H1 (cell line): ENCODE measurements around the gene CEP192. TPM values are rescaled to one million over a fixed set of nuclear protein-coding genes. Genes with fewer than 3 reads are reported as not detected.

Source experiments
- CTCF ChIA-PET: fragments of 300-600 bp; sonication (Branson Sonifier 250); formaldehyde crosslinking; loops from one replicate; lab custom pipeline; 2021; ENCODE audit not compliant: partially characterized antibody; lab: Charles Lee
- POLR2A ChIA-PET: fragments of 300-600 bp; sonication (Branson Sonifier 250); formaldehyde crosslinking; loops from one replicate; lab custom pipeline; 2021; ENCODE audit warnings: inconsistent platforms; ENCODE audit not compliant: partially characterized antibody; lab: Charles Lee
- DNase-seq, 2 experiments: peaks; one replicate each; pipeline versions ENCODE4 v3.0.0 to v3.0.0-alpha.2; 2010 to 2022; ENCODE audit warnings: low spot score in 2 of 2, low read depth in 1 of 2, mixed read lengths in 1 of 2
- FAIRE-seq: peaks from 2 replicates; lab custom pipeline; 2011; peaks lifted over from hg19 to GRCh38; lab: Jason Lieb, UNC
- H2AFZ ChIP-seq: 2 replicates; pipeline ENCODE4 v1.8.1; 2012; ENCODE audit warnings: low read length, inconsistent platforms
- H2AK5ac ChIP-seq: 2 replicates; pipeline ENCODE4 v1.6.1; 2013; ENCODE audit warnings: low read depth, low read length
- H2BK120ac ChIP-seq: replicated peaks from 2 replicates; pipeline ENCODE3; 2013; ENCODE audit warnings: low read depth, low read length, inconsistent platforms
- H2BK12ac ChIP-seq: 2 replicates; pipeline ENCODE4 v1.6.1; 2013; ENCODE audit warnings: low read depth, low read length
- H2BK15ac ChIP-seq: 2 replicates; pipeline ENCODE4 v1.6.1; 2013; ENCODE audit warnings: low read length
- H2BK20ac ChIP-seq: 2 replicates; pipeline ENCODE4 v1.6.1; 2013; ENCODE audit warnings: low read length
- H2BK5ac ChIP-seq: 2 replicates; pipeline ENCODE4 v1.6.1; 2013; ENCODE audit warnings: low read depth, low read length
- H3K14ac ChIP-seq: 2 replicates; pipeline ENCODE4 v1.6.1; 2013; ENCODE audit warnings: inconsistent platforms; ENCODE audit not compliant: insufficient read length
- H3K18ac ChIP-seq: 2 replicates; pipeline ENCODE4 v1.6.1; 2013; ENCODE audit warnings: low read length; ENCODE audit errors: extremely low read depth
- H3K23ac ChIP-seq: 2 replicates; pipeline ENCODE4 v1.6.1; 2013; ENCODE audit warnings: inconsistent platforms; ENCODE audit not compliant: insufficient read length
- H3K23me2 ChIP-seq: 2 replicates; pipeline ENCODE4 v1.6.1; 2013; ENCODE audit warnings: low read depth, low read length
- H3K27ac ChIP-seq: 2 replicates; pipeline ENCODE4 v1.6.1; 2011; ENCODE audit warnings: low read depth, low read length, inconsistent platforms
- H3K27me3 ChIP-seq, 4 experiments: replicated peaks in 1 of 4; 1 replicate in 1 of 4; 2 replicates in 3 of 4; pipeline versions ENCODE4 v1.6.1 to v1.8.1; 2011 to 2013; ENCODE audit warnings: low read length in 3 of 4, mild to moderate bottlenecking in 3 of 4, inconsistent platforms in 2 of 4, mixed read lengths in 2 of 4, moderate library complexity in 1 of 4; ENCODE audit not compliant: control insufficient read depth in 3 of 4, insufficient read depth in 3 of 4; ENCODE audit errors: extremely low read depth in 1 of 4
- H3K36me3 ChIP-seq, 4 experiments: 2 replicates each; pipeline versions ENCODE4 v1.6.1 to v1.8.1; 2011 to 2013; ENCODE audit warnings: mild to moderate bottlenecking in 4 of 4, low read length in 3 of 4, moderate library complexity in 2 of 4, control low read depth in 1 of 4, inconsistent platforms in 1 of 4; ENCODE audit not compliant: insufficient read depth in 4 of 4, control insufficient read depth in 2 of 4
- H3K4ac ChIP-seq: replicated peaks from 2 replicates; pipeline ENCODE3; 2013; ENCODE audit warnings: low read length, low read depth, mixed read lengths, inconsistent platforms; ENCODE audit not compliant: insufficient read length
- H3K4me1 ChIP-seq, 4 experiments: replicated peaks in 1 of 4; 1 replicate in 1 of 4; 2 replicates in 3 of 4; pipeline versions ENCODE4 v1.6.1 to v1.8.1; 2011 to 2013; ENCODE audit warnings: low read length in 3 of 4, inconsistent platforms in 2 of 4, mixed read lengths in 1 of 4; ENCODE audit not compliant: insufficient read depth in 4 of 4, control insufficient read depth in 3 of 4
- H3K4me2 ChIP-seq, 2 experiments: 2 replicates each; pipeline versions ENCODE4 v1.6.1 to v1.8.1; 2011 to 2013; ENCODE audit warnings: low read depth in 2 of 2, low read length in 2 of 2, control low read depth in 1 of 2, inconsistent platforms in 1 of 2, mild to moderate bottlenecking in 1 of 2; ENCODE audit not compliant: insufficient read depth in 1 of 2
- H3K4me3 ChIP-seq, 4 experiments: fragments of 200-600, 300-600 bp in 1 of 4; sonication (generic), shearing (Covaris generic), sonication (Bioruptor Twin) in 1 of 4; 2 replicates each; pipeline versions ENCODE4 v1.5.1 to v1.8.1; 2011 to 2016; ENCODE audit warnings: low read length in 4 of 4, low read depth in 3 of 4, control low read depth in 2 of 4, inconsistent platforms in 2 of 4, mild to moderate bottlenecking in 2 of 4, mixed read lengths in 1 of 4, moderate library complexity in 1 of 4; ENCODE audit not compliant: insufficient read depth in 2 of 4; ENCODE audit errors: extremely low read depth in 1 of 4
- H3K56ac ChIP-seq: replicated peaks from 2 replicates; pipeline ENCODE3; 2013; ENCODE audit warnings: low read depth, mild to moderate bottlenecking, mixed read lengths, low read length, inconsistent platforms; ENCODE audit not compliant: insufficient read length
- H3K79me1 ChIP-seq: 2 replicates; pipeline ENCODE4 v1.6.1; 2013; ENCODE audit warnings: low read depth, low read length, control low read depth
- H3K79me2 ChIP-seq, 2 experiments: 2 replicates each; pipeline versions ENCODE4 v1.6.1 to v1.8.1; 2012 to 2013; ENCODE audit warnings: low read length in 2 of 2, mild to moderate bottlenecking in 2 of 2, inconsistent platforms in 1 of 2; ENCODE audit not compliant: insufficient read depth in 2 of 2, control insufficient read depth in 1 of 2
- H3K9ac ChIP-seq, 4 experiments: replicated peaks in 1 of 4; 1 replicate in 1 of 4; 2 replicates in 3 of 4; pipeline versions ENCODE4 v1.6.1 to v1.8.1; 2011 to 2013; ENCODE audit warnings: low read depth in 3 of 4, low read length in 3 of 4, control low read depth in 2 of 4, mild to moderate bottlenecking in 2 of 4, moderate library complexity in 2 of 4, inconsistent platforms in 1 of 4; ENCODE audit errors: extremely low read depth in 1 of 4
- H3K9me3 ChIP-seq, 2 experiments: 2 replicates each; pipeline versions ENCODE4 v1.6.1 to v1.8.1; 2012 to 2013; ENCODE audit warnings: mild to moderate bottlenecking in 2 of 2, moderate library complexity in 2 of 2, control low read depth in 1 of 2, inconsistent platforms in 1 of 2, low read depth in 1 of 2, low read length in 1 of 2, mixed read lengths in 1 of 2; ENCODE audit not compliant: insufficient read depth in 2 of 2
- H4K20me1 ChIP-seq, 2 experiments: replicated peaks in 1 of 2; 2 replicates each; pipeline versions ENCODE3 to v1.8.1; 2011 to 2013; ENCODE audit warnings: inconsistent platforms in 2 of 2, low read length in 2 of 2, mild to moderate bottlenecking in 1 of 2; ENCODE audit not compliant: insufficient read depth in 2 of 2, control insufficient read depth in 1 of 2
- H4K5ac ChIP-seq: 2 replicates; pipeline ENCODE4 v1.6.1; 2013; ENCODE audit warnings: low read length, low read depth, mixed read lengths, inconsistent platforms; ENCODE audit not compliant: insufficient read length
- H4K8ac ChIP-seq: 2 replicates; pipeline ENCODE4 v1.8.0; 2013; ENCODE audit warnings: mild to moderate bottlenecking, moderate library complexity, low read length, inconsistent platforms; ENCODE audit not compliant: insufficient read depth; ENCODE audit errors: extremely low read depth
- H4K91ac ChIP-seq: replicated peaks from 2 replicates; pipeline ENCODE3; 2013; ENCODE audit warnings: low read length, mixed read lengths, inconsistent platforms; ENCODE audit not compliant: insufficient read length
- ASH2L ChIP-seq: fragments of 200-600, 300-600 bp; sonication (generic); IDR thresholded peaks from one replicate; pipeline ENCODE4 v1.7.1; 2017; ENCODE audit warnings: low read length
- CHD2 ChIP-seq: IDR thresholded peaks from 2 replicates; pipeline ENCODE4 v1.6.1; 2012; ENCODE audit warnings: low read length, improper control_type of control experiment
- GABPA ChIP-seq: IDR thresholded peaks from 2 replicates; pipeline ENCODE4 v1.6.1; 2011; ENCODE audit warnings: mild to moderate bottlenecking, low read length, moderate library complexity, borderline replicate concordance; ENCODE audit not compliant: insufficient read depth
- GTF2F1 ChIP-seq: IDR thresholded peaks from 2 replicates; pipeline ENCODE4 v1.6.1; 2012; ENCODE audit warnings: low read depth, low read length, improper control_type of control experiment, borderline replicate concordance
- KDM1A ChIP-seq: fragments of 200-600, 300-600 bp; sonication (generic); IDR thresholded peaks from 2 replicates; pipeline ENCODE4 v1.7.1; 2016; ENCODE audit warnings: mild to moderate bottlenecking, low read length, borderline replicate concordance
- RFX5 ChIP-seq: IDR thresholded peaks from 2 replicates; pipeline ENCODE4 v1.6.1; 2011; ENCODE audit warnings: low read depth, low read length, improper control_type of control experiment, borderline replicate concordance
- SIX5 ChIP-seq: IDR thresholded peaks from 2 replicates; pipeline ENCODE4 v1.6.1; 2011; ENCODE audit warnings: mild to moderate bottlenecking, low read depth, low read length
- SUZ12 ChIP-seq: fragments of 200-600 bp; sonication (generic); IDR thresholded peaks from 2 replicates; pipeline ENCODE4 v1.6.1; 2012; ENCODE audit warnings: mild to moderate bottlenecking, inconsistent platforms, low read length, moderate library complexity, mixed read lengths
- TAF1 ChIP-seq: IDR thresholded peaks from 2 replicates; pipeline ENCODE4 v1.6.1; 2011; ENCODE audit warnings: mild to moderate bottlenecking, low read depth, low read length
- ZNF274 ChIP-seq: IDR thresholded peaks from 2 replicates; pipeline ENCODE4 v1.7.0; 2012; ENCODE audit warnings: low read length, borderline replicate concordance; ENCODE audit errors: extremely low read depth
- WGBS, 2 experiments: shearing (Covaris generic) in 1 of 2; methylation state at CpG; one replicate each; pipeline versions ENCODE4 v1.1.6 to v1.1.7; 2013 to 2015; ENCODE audit warnings: low lambda C conversion rate in 2 of 2, mixed read lengths in 2 of 2, inconsistent platforms in 1 of 2, low coverage in 1 of 2, missing lambda C conversion rate in 1 of 2; ENCODE audit not compliant: insufficient replicate concordance in 2 of 2, insufficient coverage in 1 of 2, insufficient read length in 1 of 2; ENCODE audit errors: extremely low coverage in 1 of 2, missing lambda C conversion rate in 1 of 2; 5-methylcytosine and 5-hydroxymethylcytosine counted together
- polyA plus RNA-seq, 7 experiments: library from polyadenylated mRNA; depleted of rRNA in 3 of 7; stranded (reverse) in 5 of 7; unstranded in 2 of 7; fragments of >200 nt in 5 of 7; fragments of 200-250 nt in 2 of 7; gene quantifications; 1 replicate in 5 of 7; 2 replicates in 1 of 7; 4 replicates in 1 of 7; pipeline versions ENCODE4 v1.2.1 to v1.2.3, GENCODE V29; 2011 to 2013; ENCODE audit warnings: missing spikeins in 2 of 7, mixed read lengths in 2 of 7
- total RNA-seq: library from RNA; stranded (reverse); fragmentation: NEBNext Ultra II Directional; extraction: Animal tissue kit (Norgen Biotek cat#: 25700); gene quantifications from 2 replicates; pipeline ENCODE4 v1.2.1, GENCODE V29; 2021
- TF ChIP-seq, protein P1 (sequence below): IDR thresholded peaks from 2 replicates; pipeline ENCODE4 v1.6.1; 2012; ENCODE audit warnings: inconsistent platforms
- TF ChIP-seq, protein P2 (sequence below): IDR thresholded peaks from 2 replicates; pipeline ENCODE4 v1.6.1; 2012; ENCODE audit warnings: inconsistent platforms

The CEP192 gene
- total and polyA plus RNA-seq, 2 of the 8 experiments (the other 6 are each of a cell fraction or from before 2014, with no cell fraction given), result 13.4 to 23.1 TPM

DNA sequence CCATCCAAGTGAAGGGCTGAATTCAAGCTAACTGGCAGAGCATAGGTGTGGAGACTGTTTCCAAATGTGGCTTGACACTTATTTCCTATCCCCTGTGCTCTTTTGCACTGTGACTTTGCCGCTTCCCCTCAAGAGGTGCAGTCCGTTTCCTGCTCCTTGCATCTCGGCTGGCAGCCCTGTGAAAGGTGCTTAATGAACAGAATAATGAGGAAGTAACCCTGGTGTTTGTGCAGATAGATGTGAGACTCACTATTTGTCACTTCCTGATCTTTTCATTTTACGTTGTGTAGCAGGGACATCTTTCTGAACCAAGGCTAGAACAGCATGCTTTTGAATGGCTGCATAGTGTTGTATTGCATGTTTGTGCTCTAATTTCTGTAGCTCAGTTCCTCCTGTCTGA lies 60.8 kb downstream of the CEP192 start:
- Histone ChIP-seq H2AK5ac (no peak overlapping the region), H2BK5ac (no peak overlapping the region), H3K27ac (no peak overlapping the region), H3K14ac (no peak overlapping the region), H2BK12ac (no peak overlapping the region), H3K23ac (no peak overlapping the region), H3K9ac (no peak overlapping the region), H3K79me1 (no peaks in the 10 kb centered on the region; the same call in 1 of the 2 replicates), H3K4ac (no peak overlapping the region), H3K79me2 (no peaks in the 10 kb centered on the region), H2BK15ac (no peak overlapping the region), H4K5ac (no peak overlapping the region), H3K23me2 (no peaks in the 10 kb centered on the region), H4K8ac (no peak overlapping the region), H3K27me3 (no peaks in the 10 kb centered on the region), H4K91ac (no peak overlapping the region), H3K4me1 (no peaks in the 10 kb centered on the region), H4K20me1 (no peaks in the 10 kb centered on the region), H3K4me2 (no peak overlapping the region), H3K18ac (no peak overlapping the region), H2AFZ (no peak overlapping the region), H3K56ac (no peak overlapping the region), H3K9me3 (no peaks in the 10 kb centered on the region), H2BK120ac (no peak overlapping the region), H3K36me3 (peaks cover 4 to 38% (median 30%) of the 10 kb centered on the region in 4 experiments; a peak in 7 of 8 replicates), H3K4me3 (no peak overlapping the region), H2BK20ac (no peak overlapping the region)
- CTCF ChIA-PET, result no interaction called here
- FAIRE-seq (no peak), DNase-seq (no peak)
- TF ChIP-seq ASH2L, result no peak
- TF ChIP-seq, protein P1, sequence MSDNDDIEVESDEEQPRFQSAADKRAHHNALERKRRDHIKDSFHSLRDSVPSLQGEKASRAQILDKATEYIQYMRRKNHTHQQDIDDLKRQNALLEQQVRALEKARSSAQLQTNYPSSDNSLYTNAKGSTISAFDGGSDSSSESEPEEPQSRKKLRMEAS, result no peak
- TF ChIP-seq, protein P2, sequence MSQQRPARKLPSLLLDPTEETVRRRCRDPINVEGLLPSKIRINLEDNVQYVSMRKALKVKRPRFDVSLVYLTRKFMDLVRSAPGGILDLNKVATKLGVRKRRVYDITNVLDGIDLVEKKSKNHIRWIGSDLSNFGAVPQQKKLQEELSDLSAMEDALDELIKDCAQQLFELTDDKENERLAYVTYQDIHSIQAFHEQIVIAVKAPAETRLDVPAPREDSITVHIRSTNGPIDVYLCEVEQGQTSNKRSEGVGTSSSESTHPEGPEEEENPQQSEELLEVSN, result no peak
- no peak for TF ChIP-seq GABPA
- no peak for TF ChIP-seq KDM1A
- no peak for TF ChIP-seq ZNF274
- TF ChIP-seq SIX5, result no peak
- TF ChIP-seq RFX5, result no peak
- TF ChIP-seq GTF2F1, result no peak
- no peak for TF ChIP-seq TAF1
- no peak for TF ChIP-seq CHD2
- TF ChIP-seq SUZ12, result no peak
- POLR2A ChIA-PET, result interaction anchor here (1.6 kb wide), 1 partner anchor 11 kb away, joined by 3 read pairs; no protein-coding TSS in a partner anchor
- WGBS, 2 experiments, result 97% methylated on average over 4 of the region's 4 CpGs; no CpG with 5 or more reads in 1 of the 2 experiments
